ENCODE data around the gene ADCY5.
"Not testable (repeated sequence)": the region's sequence is repeated elsewhere in the genome, so short reads cannot be mapped to it uniquely, and the experiment has no call there.

The ADCY5 gene

DNA sequence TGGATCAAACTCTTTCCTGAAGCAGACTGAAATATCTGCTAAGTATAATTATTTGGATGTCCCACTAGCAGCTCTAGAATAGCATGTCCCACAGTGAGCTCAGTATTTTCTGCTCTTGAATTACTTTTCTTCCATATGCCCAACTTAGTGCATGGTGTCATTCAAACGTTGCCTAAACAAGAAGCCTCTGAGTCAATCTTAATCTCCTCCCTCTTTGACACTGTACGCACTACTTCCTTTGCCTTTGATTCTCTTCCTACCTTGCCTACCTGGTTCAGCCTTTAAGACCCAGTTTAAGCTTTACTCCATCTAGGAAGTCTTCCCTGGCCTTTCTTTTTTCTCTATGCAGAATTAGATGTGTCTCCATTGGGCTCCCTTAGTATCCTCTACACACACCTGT lies 192.6 kb downstream of the ADCY5 start:
- no peak overlapping the region for H3K4me3 ChIP-seq (ENCODE audit: low read length)
- TF ChIP-seq, protein P1, sequence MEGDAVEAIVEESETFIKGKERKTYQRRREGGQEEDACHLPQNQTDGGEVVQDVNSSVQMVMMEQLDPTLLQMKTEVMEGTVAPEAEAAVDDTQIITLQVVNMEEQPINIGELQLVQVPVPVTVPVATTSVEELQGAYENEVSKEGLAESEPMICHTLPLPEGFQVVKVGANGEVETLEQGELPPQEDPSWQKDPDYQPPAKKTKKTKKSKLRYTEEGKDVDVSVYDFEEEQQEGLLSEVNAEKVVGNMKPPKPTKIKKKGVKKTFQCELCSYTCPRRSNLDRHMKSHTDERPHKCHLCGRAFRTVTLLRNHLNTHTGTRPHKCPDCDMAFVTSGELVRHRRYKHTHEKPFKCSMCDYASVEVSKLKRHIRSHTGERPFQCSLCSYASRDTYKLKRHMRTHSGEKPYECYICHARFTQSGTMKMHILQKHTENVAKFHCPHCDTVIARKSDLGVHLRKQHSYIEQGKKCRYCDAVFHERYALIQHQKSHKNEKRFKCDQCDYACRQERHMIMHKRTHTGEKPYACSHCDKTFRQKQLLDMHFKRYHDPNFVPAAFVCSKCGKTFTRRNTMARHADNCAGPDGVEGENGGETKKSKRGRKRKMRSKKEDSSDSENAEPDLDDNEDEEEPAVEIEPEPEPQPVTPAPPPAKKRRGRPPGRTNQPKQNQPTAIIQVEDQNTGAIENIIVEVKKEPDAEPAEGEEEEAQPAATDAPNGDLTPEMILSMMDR (conservative IDR thresholded peaks at IDR 0.05; ENCODE audit: low read depth, low read length): no peak
- DNase-seq (ENCODE audit: low read depth): no peak

DNA sequence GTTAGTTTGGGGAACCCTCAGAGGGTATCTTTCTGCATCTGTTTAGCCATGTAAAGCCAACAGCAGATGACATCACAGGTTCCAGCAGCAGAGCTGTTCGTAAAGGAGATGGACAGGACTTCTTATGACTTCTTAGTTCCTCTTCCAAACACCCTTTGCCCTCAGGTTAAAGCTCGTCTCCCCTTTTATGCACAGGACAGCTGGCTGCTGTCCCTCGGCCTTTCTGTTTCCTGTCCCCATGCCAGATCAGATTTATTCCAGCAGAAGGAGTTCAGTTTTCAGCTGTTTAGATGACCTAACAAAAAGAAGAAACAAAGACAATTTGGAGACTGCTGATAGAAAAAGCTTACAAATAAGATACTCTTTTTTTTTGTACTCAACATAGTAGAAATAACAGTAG lies 202.0 kb downstream of the ADCY5 start:
- TF ChIP-seq, protein P1 (conservative IDR thresholded peaks at IDR 0.05; ENCODE audit: low read depth, low read length): no peak
- DNase-seq (ENCODE audit: low read depth): no peak
- H3K4me3 ChIP-seq (ENCODE audit: low read length): no peak overlapping the region

DNA sequence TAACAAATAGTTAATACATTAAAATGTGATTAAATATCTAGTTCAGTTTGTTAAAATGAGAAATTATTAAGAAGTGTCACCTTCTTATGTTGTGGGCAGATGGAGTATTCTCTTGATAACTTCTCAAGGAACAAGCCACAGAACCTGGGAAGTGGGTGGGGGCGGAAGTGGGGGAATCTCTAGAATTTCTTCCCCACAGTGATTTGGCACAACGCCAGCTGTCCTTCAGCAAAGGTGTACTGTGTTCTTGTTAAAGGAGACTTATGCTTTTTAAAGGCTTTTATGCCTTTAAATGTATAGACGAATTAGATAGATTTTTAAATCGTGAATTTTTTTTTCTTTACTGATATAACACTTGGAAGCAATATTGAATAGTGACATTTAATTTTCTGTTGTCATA lies 204.8 kb downstream of the ADCY5 start:
- DNase-seq (ENCODE audit: low read depth): no peak
- TF ChIP-seq, protein P1 (conservative IDR thresholded peaks at IDR 0.05; ENCODE audit: low read depth, low read length): no peak
- H3K4me3 ChIP-seq (ENCODE audit: low read length): no peak overlapping the region

DNA sequence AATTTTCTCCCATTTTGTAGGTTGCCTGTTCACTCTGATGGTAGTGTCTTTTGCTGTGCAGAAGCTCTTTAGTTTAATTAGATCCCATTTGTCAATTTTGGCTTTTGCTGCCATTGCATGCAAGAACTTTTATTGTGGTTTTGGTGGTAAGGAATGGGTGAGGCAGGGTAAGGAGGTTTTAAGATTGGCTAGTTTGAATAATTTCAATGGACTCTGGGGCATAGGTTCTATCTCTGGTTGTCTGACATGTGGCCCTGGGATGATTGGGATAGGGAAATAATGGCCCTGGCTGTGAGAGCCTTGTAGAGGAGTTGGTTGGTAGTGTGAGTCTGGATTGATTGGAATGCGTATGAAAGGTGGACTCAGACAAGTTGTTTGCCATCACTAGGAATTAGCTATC lies 209.1 kb downstream of the ADCY5 start:
- TF ChIP-seq, protein P1 (conservative IDR thresholded peaks at IDR 0.05; ENCODE audit: low read depth, low read length): no peak
- no peak overlapping the region for H3K4me3 ChIP-seq (ENCODE audit: low read length)
- no peak for DNase-seq (ENCODE audit: low read depth)

DNA sequence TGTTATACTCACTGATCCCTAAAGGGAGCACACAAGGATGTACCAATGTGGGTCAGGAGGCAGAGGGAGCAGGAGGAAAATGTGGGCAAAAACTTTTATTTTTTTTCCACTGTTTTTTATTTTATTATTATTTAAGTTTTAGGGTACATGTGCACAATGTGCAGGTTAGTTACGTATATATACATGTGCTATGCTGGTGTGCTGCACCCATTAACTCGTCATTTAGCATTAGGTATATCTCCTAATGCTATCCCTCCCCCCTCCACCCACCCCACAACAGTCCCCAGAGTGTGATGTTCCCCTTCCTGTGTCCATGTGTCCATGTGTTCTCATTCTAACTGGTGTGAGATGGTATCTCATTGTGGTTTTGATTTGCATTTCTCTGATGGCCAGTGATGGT lies 209.7 kb downstream of the ADCY5 start:
- not testable (repeated sequence) for DNase-seq (ENCODE audit: low read depth); H3K4me3 ChIP-seq (ENCODE audit: low read length)

DNA sequence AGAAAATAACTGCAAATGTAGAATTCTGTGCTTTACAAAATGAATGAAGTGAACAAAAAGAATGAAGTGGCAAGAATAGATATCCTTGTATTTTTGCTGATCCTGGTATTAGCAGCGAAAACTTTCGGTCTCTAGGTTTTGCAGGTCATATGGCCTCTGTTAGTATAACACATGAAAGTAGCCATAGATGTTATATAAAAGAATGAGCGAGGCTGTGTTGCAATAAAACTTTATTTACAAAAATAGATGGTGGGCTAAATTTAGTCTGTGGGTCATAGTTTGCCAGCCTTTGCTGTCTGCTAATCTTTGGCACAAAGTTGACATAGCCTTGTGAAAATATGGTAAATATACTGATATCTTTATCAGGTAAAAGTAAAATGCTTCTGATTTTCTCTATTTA lies 212.0 kb downstream of the ADCY5 start:
- no peak for DNase-seq (ENCODE audit: low read depth)
- TF ChIP-seq, protein P1 (conservative IDR thresholded peaks at IDR 0.05; ENCODE audit: low read depth, low read length): no peak
- no peak overlapping the region for H3K4me3 ChIP-seq (ENCODE audit: low read length)
